HG02588 (cell line): ENCODE results near the gene KASH5.
"Not testable (repeated sequence)": the region's sequence is repeated elsewhere in the genome, so short reads cannot be mapped to it uniquely, and the experiment has no call there.

ENCODE experiments used
- ATAC-seq: cut with Tn5 transposase; IDR thresholded peaks from one replicate; pipeline ENCODE4 v1.9.1; 2021; ENCODE audit warnings: mild to moderate bottlenecking, moderate library complexity; ENCODE audit not compliant: unreplicated experiment

The KASH5 gene

DNA sequence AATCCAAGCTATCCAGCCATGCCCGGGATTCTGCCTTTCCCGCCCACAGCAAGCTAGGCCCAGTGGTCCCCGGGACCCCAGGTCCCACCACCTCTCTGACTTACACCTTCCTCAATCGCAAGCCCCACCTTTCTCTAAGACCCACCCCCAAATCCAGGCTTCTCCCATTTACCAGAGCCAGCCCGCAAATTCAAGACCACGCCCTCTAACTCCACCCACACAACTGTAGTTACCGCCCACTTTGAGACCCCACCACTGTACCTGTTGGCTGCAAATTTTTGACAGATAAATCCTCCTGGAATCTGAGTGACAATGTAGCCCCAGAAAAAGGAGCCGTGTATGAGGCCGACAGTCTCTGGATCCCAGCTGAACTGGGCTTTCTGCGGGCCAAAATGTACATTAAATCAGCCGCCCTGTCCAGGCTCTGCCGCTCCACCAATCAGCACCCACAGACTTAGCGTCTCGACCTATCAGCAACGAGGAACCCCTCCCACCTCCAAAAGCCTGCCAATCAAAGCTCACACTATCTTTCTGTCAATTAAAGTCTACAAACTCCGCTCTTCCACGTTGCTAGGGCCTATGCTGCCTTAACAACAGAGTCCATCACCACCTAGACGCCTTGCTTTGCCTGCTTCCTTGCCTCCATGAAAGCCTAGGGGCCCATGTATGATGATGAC, 47.0 kb downstream of the KASH5 start:
- ATAC-seq = no peak

- no peak for ATAC-seq
Observed at GRCh38 chr19:49435670-49436069, 47.6 kb downstream of the KASH5 start.

- no peak for ATAC-seq
Observed at GRCh38 chr19:49436381-49437017, 48.5 kb downstream of the KASH5 start.

DNA sequence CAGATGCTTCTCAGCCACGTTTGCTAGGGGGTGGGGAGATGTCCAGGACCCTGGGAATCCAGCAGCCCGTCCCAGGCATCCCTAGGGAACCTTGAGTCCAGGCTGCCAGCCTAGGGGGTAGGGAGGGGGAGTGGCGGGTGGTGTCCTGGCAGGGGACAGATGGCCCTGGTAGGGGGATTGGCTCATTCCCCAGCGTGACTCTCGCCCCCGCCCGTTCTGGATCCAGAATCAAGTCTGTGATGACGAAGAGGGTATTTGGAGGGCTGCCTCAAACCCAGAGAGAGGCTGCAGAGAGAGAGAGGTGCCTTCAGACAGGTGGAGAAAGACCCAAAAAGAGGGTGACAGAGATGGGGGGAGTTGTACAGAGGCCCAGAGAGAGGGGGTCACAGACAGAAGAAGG, 49.2 kb downstream of the KASH5 start:
- ATAC-seq = no peak

- no peak for ATAC-seq
Observed at GRCh38 chr19:49438261-49438660, 50.2 kb downstream of the KASH5 start.

GRCh38 chr19:49439836-49440235, 51.8 kb downstream of the KASH5 start:
- no peak for ATAC-seq

DNA sequence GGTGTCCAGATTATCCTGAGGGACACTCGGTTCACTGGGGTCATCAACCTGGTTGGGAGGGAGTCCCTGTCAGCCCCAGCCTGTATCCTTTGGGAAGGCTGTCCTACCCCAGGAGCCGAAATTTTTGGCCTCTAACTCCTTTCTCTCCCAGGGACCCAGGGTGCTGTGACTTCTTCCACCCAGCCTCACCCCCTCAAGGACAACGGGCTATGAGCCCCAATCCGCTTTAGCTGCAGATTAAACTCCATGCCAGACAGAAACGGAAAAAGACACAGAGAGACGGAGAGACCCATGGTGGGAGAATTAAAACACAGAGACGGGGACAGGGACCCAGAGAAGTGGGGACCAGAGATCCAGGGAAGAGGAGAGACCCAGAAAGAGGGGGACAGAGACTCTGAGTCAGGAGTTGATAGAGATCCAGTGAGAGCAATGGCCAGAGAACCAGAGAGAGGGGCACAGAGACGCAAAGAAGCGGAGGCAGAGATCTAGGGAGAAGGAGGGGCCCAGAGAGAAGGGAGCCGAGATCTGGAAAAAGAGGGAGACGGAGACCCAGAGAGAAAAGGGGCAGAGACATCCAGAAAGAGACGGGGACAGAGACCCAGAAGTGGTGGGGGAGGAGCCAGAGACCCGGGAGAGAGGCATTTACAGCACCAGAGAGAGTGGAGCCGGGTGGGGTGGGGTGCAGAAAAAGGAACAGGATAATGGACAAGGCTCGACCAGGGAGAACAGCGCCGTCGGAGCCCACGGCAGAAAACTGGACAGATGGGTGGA, 52.6 kb downstream of the KASH5 start:
- ATAC-seq = no peak

- no peak for ATAC-seq
Observed at GRCh38 chr19:49441210-49441959, 53.3 kb downstream of the KASH5 start, which contains the start of gene SLC17A7. Gene SLC17A7, minus strand, starts transcription at chr19:49441527. Its CDS starts 148 bp downstream, at chr19:49441379.

- ATAC-seq = no peak
Observed at GRCh38 chr19:49441960-49442350, 53.9 kb downstream of the KASH5 start.

- ATAC-seq = no peak
Observed at GRCh38 chr19:49442354-49442753, 54.3 kb downstream of the KASH5 start.

GRCh38 chr19:49442771-49443365, 54.8 kb downstream of the KASH5 start:
- peak; percentile 15 for ATAC-seq

GRCh38 chr19:49443366-49444099, 55.5 kb downstream of the KASH5 start:
- peak; percentile 73 for ATAC-seq

DNA sequence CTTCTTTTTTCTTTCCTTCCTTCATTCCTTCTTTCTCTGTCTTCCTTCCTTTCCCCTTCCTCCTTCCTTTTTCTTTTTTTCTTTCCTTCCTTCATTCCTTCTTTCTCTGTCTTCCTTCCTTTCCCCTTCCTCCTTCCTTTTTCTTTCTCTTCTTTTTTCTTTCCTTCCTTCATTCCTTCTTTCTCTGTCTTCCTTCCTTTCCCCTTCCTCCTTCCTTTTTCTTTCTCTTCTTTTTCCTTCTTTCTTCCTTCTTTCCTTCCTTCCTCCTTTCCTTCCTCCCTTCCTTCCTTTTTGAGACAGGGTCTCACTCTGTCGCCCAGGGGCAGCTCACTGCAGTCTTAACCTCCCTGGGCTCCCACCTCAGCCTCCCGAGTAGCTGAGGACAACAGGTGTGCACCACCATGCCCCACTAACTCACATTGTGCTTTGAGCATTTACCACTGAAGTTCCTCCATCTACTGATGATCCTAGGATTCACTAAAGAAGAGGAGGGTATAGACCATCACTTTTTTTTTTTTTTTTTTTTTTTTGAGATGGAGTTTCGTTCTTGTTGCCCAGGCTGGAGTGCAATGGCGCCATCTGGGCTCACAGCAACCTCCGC, 56.2 kb downstream of the KASH5 start:
- not testable (repeated sequence) for ATAC-seq

DNA sequence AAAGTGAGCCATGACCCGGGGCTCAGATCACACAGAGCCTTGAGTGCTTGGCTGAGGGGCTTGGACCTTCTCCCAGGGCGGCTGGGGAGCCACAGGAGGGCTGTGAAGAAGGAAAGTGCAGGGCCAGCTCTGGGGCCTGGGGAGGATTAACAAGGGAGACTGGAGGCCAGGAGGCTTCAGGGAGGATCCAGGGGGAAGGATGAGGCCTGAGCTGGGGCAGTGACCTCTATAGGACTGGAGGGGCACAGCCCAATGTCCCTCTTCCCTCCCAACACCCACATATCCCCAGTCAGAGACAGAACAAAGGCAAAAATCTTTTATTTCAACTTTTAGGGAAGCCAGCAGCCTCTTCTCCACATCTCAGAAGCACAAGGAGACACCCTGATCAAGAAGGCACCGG, 57.9 kb downstream of the KASH5 start:
- ATAC-seq = no peak

DNA sequence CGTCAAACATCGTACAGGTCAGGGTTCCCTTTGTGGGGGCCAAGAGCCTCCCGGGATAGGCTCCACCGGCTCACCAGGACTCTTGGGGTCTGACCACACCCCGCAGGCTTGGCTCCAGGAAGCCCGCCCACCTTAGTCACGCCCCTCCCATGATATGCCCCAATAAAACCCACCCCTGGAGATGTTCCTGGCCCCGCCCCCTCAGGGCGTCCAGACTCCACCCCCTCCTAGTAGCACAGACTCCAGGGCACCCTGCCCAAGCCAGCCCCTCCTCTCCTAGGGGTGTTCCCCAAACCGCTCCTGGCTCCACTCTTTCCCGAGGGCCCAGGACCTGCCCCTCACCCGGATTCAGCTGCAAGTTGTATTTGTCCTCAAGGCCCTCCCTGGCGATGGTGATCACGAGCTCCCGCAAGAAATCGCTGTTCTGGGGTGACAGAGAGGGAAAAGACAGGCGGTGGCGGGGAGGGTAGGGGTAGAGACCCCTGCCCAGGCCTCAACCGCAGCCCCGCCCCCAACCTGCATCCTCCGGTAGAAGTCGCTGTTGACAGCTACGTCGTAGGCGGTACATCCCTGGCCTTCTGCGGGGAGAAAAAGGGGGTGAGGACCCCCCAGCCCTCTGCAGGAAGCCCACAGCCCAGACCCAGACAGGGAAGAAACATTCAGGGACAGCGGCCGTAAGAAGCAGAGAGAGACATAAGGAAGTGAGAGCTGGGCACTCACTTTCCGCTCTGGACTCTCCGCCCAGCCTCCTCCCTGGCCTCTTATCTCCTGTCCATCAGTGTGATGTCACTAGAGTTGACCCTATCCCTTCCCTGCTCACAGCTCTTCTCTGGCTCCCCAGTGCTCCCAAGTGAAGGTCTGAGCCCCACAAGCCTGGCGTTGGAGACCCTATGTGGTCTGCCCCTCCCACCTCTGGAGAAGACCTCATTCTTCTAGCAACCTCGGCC, 59.7 kb downstream of the KASH5 start:
- no peak for ATAC-seq

GRCh38 chr19:49448432-49448786, 60.4 kb downstream of the KASH5 start:
- no peak for ATAC-seq

- ATAC-seq = no peak
Observed at GRCh38 chr19:49450405-49450804, 62.4 kb downstream of the KASH5 start.

DNA sequence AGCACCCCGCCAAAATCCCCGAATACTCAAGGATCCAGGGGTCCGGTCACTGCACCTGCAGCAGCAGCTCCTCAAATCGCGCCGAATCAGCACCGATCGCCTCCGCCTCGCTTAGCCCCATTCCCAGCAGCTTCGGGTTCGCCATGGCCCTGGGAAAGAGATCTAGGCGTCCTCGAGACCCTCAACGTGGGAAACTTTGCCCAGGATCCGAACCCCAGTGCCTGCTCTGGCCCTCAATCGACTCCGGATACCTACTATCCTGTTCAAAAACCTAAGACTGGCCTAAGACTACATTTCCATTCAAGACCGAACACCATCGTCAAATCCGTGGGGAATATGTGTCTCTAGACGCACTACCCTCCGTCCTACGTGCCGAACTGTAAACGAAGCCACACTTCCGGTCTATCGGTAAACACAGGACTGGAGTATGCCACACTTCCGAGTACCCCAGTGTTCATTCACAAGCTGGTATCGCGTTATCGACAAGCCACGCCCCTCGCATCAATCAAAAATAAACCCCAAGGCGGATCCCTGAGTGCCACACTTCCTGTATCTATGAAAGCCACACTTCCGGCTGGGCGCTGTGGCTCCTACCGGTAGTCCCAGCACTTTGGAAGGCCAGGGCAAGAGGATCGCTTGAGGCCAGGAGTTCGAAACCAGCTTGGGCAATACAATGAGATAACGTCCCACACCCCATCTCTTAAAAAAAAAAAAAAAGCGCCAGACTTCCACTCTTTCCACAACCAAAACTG, 63.6 kb downstream of the KASH5 start, which contains the start of gene PIH1D1:
Gene PIH1D1 (minus strand): TSS at position 385 of the 752 bp plus-strand sequence. CDS start 240 bp downstream, at position 145.
- ATAC-seq = peak; percentile 57
